GM18505 (cell line): ENCODE results near the gene UCK1.
"Not testable (repeated sequence)": the region's sequence is repeated elsewhere in the genome, so short reads cannot be mapped to it uniquely, and the experiment has no call there.

Experiments
- ATAC-seq: cut with Tn5 transposase; IDR thresholded peaks from one replicate; pipeline ENCODE4 v1.9.1; 2021; ENCODE audit not compliant: unreplicated experiment
- POLR2A ChIP-seq: IDR thresholded peaks from 4 replicates; pipeline ENCODE4 v1.6.1; 2011; ENCODE audit warnings: borderline replicate concordance; ENCODE audit not compliant: insufficient read depth, insufficient read length; ENCODE audit errors: extremely low read depth

UCK1 gene

GRCh38 chr9:131523086-131523388 is 8.0 kb downstream of the UCK1 start:
- ATAC-seq: no peak
- TF ChIP-seq POLR2A: no peak

GRCh38 chr9:131522257-131523085 is 8.6 kb downstream of the UCK1 start:
- no peak for ATAC-seq
- no peak for TF ChIP-seq POLR2A

GRCh38 chr9:131521822-131522221 is 9.2 kb downstream of the UCK1 start:
- ATAC-seq: no peak
- no peak for TF ChIP-seq POLR2A

DNA sequence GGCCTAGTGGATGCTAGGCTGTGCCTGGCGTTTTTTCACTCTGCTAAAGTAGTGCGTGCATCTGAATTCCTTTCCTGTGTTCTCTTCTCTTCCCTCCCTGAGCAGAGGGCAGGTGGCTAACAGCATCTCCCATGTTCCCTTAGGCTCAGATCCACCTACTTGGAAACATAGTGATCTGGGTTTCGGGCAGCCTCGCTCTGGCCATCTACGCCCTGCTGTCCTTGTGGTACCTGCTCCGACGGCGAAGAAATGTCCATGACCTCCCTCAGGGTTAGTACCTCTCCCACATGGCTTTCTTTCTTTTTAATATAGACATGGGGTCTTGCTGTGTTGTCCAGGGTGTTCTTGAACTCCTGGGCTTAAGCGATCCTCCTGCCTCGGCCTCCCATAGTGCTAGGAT is 9.9 kb downstream of the UCK1 start:
- no peak for TF ChIP-seq POLR2A
- ATAC-seq: no peak

GRCh38 chr9:131520503-131520902 is 10.6 kb downstream of the UCK1 start:
- ATAC-seq: no peak
- no peak for TF ChIP-seq POLR2A

DNA sequence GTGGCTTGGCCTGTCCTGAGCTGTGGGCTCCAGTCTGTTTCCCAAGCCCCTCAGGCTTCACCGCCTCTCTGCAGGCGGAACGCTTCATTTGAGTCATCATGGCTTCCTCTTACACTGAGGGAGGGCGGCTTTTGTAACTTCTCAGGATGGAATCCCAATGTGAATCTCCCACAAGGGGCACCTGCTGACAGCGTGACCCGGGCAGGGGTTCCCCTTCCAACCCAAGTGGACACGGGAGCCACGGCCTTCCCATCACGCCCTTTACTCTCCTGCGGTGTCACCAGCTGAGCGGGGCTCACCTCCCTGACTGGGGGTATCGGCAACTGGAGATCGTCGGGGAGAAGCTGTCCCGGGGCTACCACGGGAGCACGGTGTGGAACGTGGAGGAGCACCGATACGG is 12.5 kb downstream of the UCK1 start:
- no peak for TF ChIP-seq POLR2A
- ATAC-seq: no peak

- ATAC-seq: no peak
- no peak for TF ChIP-seq POLR2A
Observed at GRCh38 chr9:131517761-131518190, 13.3 kb downstream of the UCK1 start.

DNA sequence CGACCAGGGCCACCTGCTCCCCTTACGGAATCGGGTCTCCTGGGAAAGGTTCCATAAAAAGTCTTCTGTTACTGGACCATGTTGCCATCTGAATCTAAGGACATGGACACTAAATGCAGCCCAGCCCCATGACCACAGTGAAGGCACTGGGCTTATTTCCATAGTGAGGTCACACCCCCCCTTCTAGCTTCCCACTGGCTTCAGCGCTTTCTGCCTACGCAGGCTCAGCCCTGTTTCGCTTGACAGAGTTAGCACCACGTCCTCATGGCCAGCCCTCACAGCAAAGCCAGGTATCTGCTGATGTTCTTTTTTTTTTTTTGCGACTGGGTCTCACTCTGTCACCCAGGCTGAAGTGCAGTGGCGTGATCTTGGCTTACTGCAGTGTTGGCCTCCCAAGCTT is 14.1 kb downstream of the UCK1 start:
- ATAC-seq: no peak
- TF ChIP-seq POLR2A: no peak

GRCh38 chr9:131516100-131516499 is 15.0 kb downstream of the UCK1 start:
- no peak for ATAC-seq
- TF ChIP-seq POLR2A: no peak

GRCh38 chr9:131515559-131516031 is 15.5 kb downstream of the UCK1 start:
- not testable (repeated sequence) for ATAC-seq

GRCh38 chr9:131513177-131513576 is 17.9 kb downstream of the UCK1 start:
- TF ChIP-seq POLR2A: no peak
- ATAC-seq: no peak

DNA sequence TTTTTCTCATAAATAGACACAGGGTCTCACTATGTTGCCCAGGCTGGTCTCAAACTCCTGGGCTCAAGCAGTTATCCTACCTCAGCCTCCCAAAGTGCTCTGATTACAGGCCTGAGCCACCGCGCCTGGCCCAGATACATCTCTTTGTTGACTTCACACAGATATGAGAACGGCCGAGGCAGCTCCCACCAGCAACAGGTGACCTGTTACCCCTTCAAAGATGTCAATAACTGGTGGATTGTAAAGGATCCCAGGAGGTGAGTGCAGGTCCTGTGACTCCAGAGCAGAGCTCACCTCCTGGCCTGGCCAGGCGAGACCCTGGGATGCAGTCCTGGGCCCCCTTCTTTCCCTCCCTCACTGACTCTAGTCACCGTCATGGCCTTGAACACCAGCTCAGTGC is 19.2 kb downstream of the UCK1 start:
- ATAC-seq: no peak
- no peak for TF ChIP-seq POLR2A

DNA sequence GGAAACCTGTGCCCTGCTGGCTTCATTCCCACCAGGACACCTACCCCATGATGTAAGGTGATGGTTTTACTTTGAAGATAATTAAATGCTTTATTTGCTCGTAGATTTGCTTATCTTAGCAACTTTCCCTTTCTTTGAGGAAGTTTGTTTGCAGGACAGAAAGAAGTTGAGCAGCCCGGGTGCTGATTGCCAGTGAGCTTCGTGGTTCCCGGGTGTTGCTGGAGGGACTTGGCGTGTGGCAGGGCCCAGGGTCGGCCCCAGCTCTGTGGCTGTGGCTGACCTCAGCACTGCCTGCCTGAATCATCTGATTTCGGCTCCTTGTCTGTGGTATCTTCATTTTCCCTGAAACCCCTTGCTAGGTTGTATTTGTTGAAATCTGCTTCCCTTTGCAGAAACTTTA is 19.6 kb downstream of the UCK1 start:
- ATAC-seq: no peak

DNA sequence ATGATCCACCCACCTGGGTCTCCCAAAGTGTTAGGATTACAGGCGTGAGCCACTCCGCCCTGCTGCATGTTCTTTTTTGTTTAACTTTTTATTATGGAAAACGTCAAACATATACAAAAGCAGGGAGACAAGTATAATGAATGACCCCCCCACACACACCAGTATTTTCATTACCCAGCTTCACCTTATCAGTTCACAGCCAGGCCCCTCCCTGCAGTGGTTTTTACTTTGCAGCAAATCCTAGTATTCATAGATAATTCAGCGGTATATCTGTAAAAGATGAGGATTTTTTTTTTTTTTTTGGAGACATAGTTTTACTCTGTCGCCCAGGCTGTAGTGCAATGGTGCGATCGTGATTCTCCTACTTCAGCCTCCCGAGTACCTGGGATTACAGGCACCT is 26.1 kb downstream of the UCK1 start:
- ATAC-seq: no peak
- no peak for TF ChIP-seq POLR2A

More for the DNA sequence above, 19.6 kb downstream of the UCK1 start:
- TF ChIP-seq POLR2A: no peak
